Loucy (cell line): ENCODE data around the gene DRD2.

ENCODE experiments used
- H2AFZ ChIP-seq: fragments of 200-600 bp; sonication (generic); 2 replicates; pipeline ENCODE4 v1.6.0; 2016; ENCODE audit warnings: antibody characterized with exemption, mild to moderate bottlenecking, low read length, moderate library complexity
- H3F3A ChIP-seq: fragments of 200-600 bp; 2 replicates; pipeline ENCODE4 v1.6.0; 2016; ENCODE audit warnings: antibody characterized with exemption, low read depth, mild to moderate bottlenecking
- H3K27me3 ChIP-seq: fragments of 200-600 bp; sonication (generic); 2 replicates; pipeline ENCODE4 v1.6.1; 2014; ENCODE audit warnings: low read length, mild to moderate bottlenecking; ENCODE audit not compliant: insufficient read depth, poor library complexity, severe bottlenecking
- H3K36me3 ChIP-seq: fragments of 200-600 bp; sonication (generic); 2 replicates; pipeline ENCODE4 v1.6.1; 2016; ENCODE audit warnings: low read length; ENCODE audit not compliant: insufficient read depth
- H3K4me1 ChIP-seq: fragments of 200-600 bp; sonication (generic); 2 replicates; pipeline ENCODE4 v1.5.1; 2014; ENCODE audit warnings: low read length, mild to moderate bottlenecking; ENCODE audit not compliant: insufficient read depth, poor library complexity, severe bottlenecking
- H3K4me2 ChIP-seq: fragments of 200-600 bp; sonication (generic); 2 replicates; pipeline ENCODE4 v1.6.0; 2014; ENCODE audit warnings: antibody characterized with exemption, low read length, low read depth, mild to moderate bottlenecking; ENCODE audit not compliant: poor library complexity, severe bottlenecking
- H3K4me3 ChIP-seq: fragments of 200-600 bp; sonication (generic); 2 replicates; pipeline ENCODE4 v1.5.1; 2014; ENCODE audit warnings: low read length, mild to moderate bottlenecking, mixed read lengths; ENCODE audit not compliant: poor library complexity, severe bottlenecking
- H3K79me2 ChIP-seq: fragments of 200-600 bp; sonication (generic); 2 replicates; pipeline ENCODE4 v1.6.1; 2014; ENCODE audit warnings: low read length; ENCODE audit not compliant: insufficient read depth
- H3K9ac ChIP-seq: fragments of 200-600 bp; sonication (generic); 2 replicates; pipeline ENCODE4 v1.6.0; 2014; ENCODE audit warnings: mild to moderate bottlenecking, low read depth, low read length, moderate library complexity; ENCODE audit not compliant: poor library complexity, severe bottlenecking
- H3K9me2 ChIP-seq: fragments of 200-600 bp; sonication (generic); replicated peaks from 2 replicates; pipeline ENCODE4 v1.6.1; 2016; ENCODE audit warnings: low read depth, low read length, mixed read lengths
- H3K9me3 ChIP-seq: fragments of 200-600 bp; sonication (generic); 2 replicates; pipeline ENCODE4 v1.6.1; 2014; ENCODE audit warnings: mild to moderate bottlenecking, antibody characterized with exemption, low read length, low read depth; ENCODE audit not compliant: insufficient read depth
- H4K20me1 ChIP-seq: fragments of 200-600 bp; sonication (generic); 2 replicates; pipeline ENCODE4 v1.6.0; 2014; ENCODE audit warnings: antibody characterized with exemption, low read length, mild to moderate bottlenecking; ENCODE audit not compliant: insufficient read depth, poor library complexity, severe bottlenecking
- EZH2phosphoT487 ChIP-seq: fragments of 200-600 bp; IDR thresholded peaks from 2 replicates; pipeline ENCODE4 v1.6.1; 2018; ENCODE audit warnings: antibody characterized with exemption, mild to moderate bottlenecking, moderate library complexity, borderline replicate concordance
- TF ChIP-seq, protein P1 (sequence below): fragments of 200-600 bp; sonication (generic); conservative IDR thresholded peaks from 2 replicates; pipeline ENCODE4 v1.5.1; 2014; ENCODE audit warnings: mild to moderate bottlenecking, antibody characterized with exemption, low read length

DRD2 gene

DNA sequence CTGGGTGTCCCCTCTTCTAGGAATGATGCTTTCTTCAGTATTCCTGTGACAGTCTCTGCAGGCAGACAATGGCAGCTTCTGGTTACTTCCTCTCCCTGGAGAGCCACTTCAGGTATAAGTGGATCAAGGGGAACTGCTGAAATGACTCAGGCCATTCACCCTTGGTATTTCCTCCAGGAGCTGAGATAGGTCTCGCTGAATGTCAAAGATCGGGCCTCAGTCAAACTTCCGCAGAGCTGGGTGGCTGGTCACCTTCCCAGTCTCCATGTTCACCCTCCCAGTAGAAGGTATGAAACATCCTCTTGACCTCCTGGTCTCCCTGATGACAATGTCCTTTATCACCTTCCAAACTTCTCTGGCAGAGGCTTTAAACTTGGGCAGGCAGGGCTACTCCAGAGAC, 89.4 kb downstream of the DRD2 start:
- H2AFZ ChIP-seq = no peak overlapping the region
- H3K36me3 ChIP-seq = no peaks in the 10 kb centered on the region
- H3K9me2 ChIP-seq = no peaks in the 10 kb centered on the region
- TF ChIP-seq, protein P1, sequence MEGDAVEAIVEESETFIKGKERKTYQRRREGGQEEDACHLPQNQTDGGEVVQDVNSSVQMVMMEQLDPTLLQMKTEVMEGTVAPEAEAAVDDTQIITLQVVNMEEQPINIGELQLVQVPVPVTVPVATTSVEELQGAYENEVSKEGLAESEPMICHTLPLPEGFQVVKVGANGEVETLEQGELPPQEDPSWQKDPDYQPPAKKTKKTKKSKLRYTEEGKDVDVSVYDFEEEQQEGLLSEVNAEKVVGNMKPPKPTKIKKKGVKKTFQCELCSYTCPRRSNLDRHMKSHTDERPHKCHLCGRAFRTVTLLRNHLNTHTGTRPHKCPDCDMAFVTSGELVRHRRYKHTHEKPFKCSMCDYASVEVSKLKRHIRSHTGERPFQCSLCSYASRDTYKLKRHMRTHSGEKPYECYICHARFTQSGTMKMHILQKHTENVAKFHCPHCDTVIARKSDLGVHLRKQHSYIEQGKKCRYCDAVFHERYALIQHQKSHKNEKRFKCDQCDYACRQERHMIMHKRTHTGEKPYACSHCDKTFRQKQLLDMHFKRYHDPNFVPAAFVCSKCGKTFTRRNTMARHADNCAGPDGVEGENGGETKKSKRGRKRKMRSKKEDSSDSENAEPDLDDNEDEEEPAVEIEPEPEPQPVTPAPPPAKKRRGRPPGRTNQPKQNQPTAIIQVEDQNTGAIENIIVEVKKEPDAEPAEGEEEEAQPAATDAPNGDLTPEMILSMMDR = no peak
- TF ChIP-seq EZH2phosphoT487 = no peak
- no peaks in the 10 kb centered on the region for H3K79me2 ChIP-seq
- no peaks in the 10 kb centered on the region for H3F3A ChIP-seq
- no peaks in the 10 kb centered on the region for H3K27me3 ChIP-seq
- H3K9ac ChIP-seq = no peak overlapping the region
- H3K4me1 ChIP-seq = no peaks in the 10 kb centered on the region
- H4K20me1 ChIP-seq = no peaks in the 10 kb centered on the region
- no peak overlapping the region for H3K4me2 ChIP-seq
- H3K9me3 ChIP-seq = no peaks in the 10 kb centered on the region
- H3K4me3 ChIP-seq = no peak overlapping the region

DNA sequence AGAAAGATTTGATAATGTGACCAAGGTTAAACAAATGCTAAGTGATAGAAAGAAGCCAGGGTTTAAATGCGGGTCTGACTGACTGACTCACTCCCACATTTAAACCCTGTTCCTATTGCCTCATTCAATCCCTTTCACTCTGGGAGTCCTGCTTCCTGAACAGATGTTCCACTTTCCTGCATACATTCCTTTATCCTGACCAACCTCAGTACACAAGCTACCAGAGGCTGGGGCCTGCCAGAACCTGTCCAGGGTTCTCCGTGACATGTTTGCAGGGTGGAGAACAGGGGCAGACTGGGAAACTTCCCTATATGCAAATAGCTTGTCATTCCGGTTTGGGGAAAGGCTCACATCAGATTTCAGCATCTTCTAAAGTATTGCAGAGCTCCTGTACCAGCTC, 90.6 kb downstream of the DRD2 start:
- no peaks in the 10 kb centered on the region for H3K36me3 ChIP-seq
- no peaks in the 10 kb centered on the region for H3K27me3 ChIP-seq
- no peak overlapping the region for H3K4me2 ChIP-seq
- no peaks in the 10 kb centered on the region for H3K9me3 ChIP-seq
- H3F3A ChIP-seq = no peaks in the 10 kb centered on the region
- no peak overlapping the region for H3K9ac ChIP-seq
- H4K20me1 ChIP-seq = no peaks in the 10 kb centered on the region
- H3K9me2 ChIP-seq = no peaks in the 10 kb centered on the region
- no peaks in the 10 kb centered on the region for H3K79me2 ChIP-seq
- TF ChIP-seq, protein P1 = no peak
- TF ChIP-seq EZH2phosphoT487 = no peak
- H2AFZ ChIP-seq = no peak overlapping the region
- H3K4me3 ChIP-seq = no peak overlapping the region
- H3K4me1 ChIP-seq = no peaks in the 10 kb centered on the region

DNA sequence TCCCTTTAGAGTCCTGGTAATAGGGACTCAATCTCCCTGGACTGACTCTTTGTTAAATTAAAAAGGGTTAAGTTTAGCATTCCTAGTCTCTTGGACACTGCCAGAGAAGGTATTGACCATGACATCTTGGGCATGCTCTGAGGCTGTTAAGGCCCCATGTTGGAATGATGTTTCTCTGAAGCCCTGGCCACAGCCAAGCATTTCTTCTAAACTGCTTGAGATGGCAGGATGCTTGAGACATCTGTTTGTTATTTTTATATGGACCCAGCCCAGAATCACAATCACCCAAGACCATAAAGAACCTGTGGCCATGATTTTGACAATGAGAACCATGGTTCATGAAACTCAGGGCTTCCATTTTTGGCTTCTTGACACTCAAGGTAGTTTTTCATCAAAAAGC, 93.1 kb downstream of the DRD2 start:
- Histone ChIP-seq H3K4me2 (no peak overlapping the region), H3K4me3 (no peak overlapping the region), H2AFZ (no peak overlapping the region), H3K36me3 (no peaks in the 10 kb centered on the region), H3K9ac (no peak overlapping the region), H3K9me3 (no peaks in the 10 kb centered on the region), H4K20me1 (no peaks in the 10 kb centered on the region), H3K79me2 (no peaks in the 10 kb centered on the region), H3F3A (no peaks in the 10 kb centered on the region), H3K4me1 (no peaks in the 10 kb centered on the region), H3K27me3 (no peaks in the 10 kb centered on the region), H3K9me2 (no peaks in the 10 kb centered on the region)
- TF ChIP-seq, protein P1 = no peak
- TF ChIP-seq EZH2phosphoT487 = no peak
